HepG2 (cell line): Measurements from ENCODE around the gene PITHD1. TPM values are rescaled to one million over a fixed set of nuclear protein-coding genes. Genes with fewer than 3 reads are reported as not detected.
A peak's percentile ranks its signal among the peaks of the same experiment; 100 is the strongest.

Experiments
- BATF2 ChIP-seq: sonication (generic); formaldehyde crosslinking; IDR thresholded peaks from 2 replicates; pipeline ENCODE4 v1.8.0; 2022; ENCODE audit warnings: mild to moderate bottlenecking, missing genetic modification reagents, moderate library complexity
- BCL6 ChIP-seq: IDR thresholded peaks from 2 replicates; pipeline ENCODE4 v1.6.1; 2016; ENCODE audit warnings: missing genetic modification reagents, missing compliant biosample characterization
- CEBPB ChIP-seq: IDR thresholded peaks from 2 replicates; pipeline ENCODE4 v1.6.1; 2011; ENCODE audit warnings: low read depth, low read length, improper control_type of control experiment, borderline replicate concordance
- EZH2 ChIP-seq: conservative IDR thresholded peaks from 2 replicates; pipeline ENCODE4 v1.6.1; 2012; ENCODE audit warnings: mild to moderate bottlenecking, low read depth, low read length, moderate library complexity
- FOSL1 ChIP-seq: sonication (generic); formaldehyde crosslinking; IDR thresholded peaks from 2 replicates; pipeline ENCODE4 v1.9.0; 2021; ENCODE audit warnings: missing genetic modification reagents, borderline replicate concordance
- GPN1 ChIP-seq: sonication (generic); formaldehyde crosslinking; IDR thresholded peaks from 2 replicates; pipeline ENCODE4 v1.5.1; 2020; ENCODE audit warnings: missing genetic modification reagents, borderline replicate concordance
- HES4 ChIP-seq: sonication (generic); formaldehyde crosslinking; IDR thresholded peaks from 2 replicates; pipeline ENCODE4 v1.9.0; 2021; ENCODE audit warnings: mild to moderate bottlenecking, missing genetic modification reagents, borderline replicate concordance
- HNRNPK ChIP-seq: fragments of 200-400 bp; formaldehyde crosslinking; IDR thresholded peaks from 2 replicates; pipeline ENCODE4 v1.6.1; 2018; ENCODE audit warnings: low read length, low read depth, moderate library complexity, mild to moderate bottlenecking; ENCODE audit not compliant: poor library complexity, severe bottlenecking
- HOXA5 ChIP-seq: sonication (generic); formaldehyde crosslinking; IDR thresholded peaks from 2 replicates; pipeline ENCODE4 v1.4.0; 2020; ENCODE audit warnings: missing genetic modification reagents
- KDM2A ChIP-seq: sonication (generic); formaldehyde crosslinking; IDR thresholded peaks from 2 replicates; pipeline ENCODE4 v1.4.0; 2020; ENCODE audit warnings: low read depth, missing genetic modification reagents, borderline replicate concordance
- KLF12 ChIP-seq: sonication (generic); formaldehyde crosslinking; IDR thresholded peaks from 2 replicates; pipeline ENCODE4 v1.4.0; 2020; ENCODE audit warnings: missing genetic modification reagents, borderline replicate concordance
- MYNN ChIP-seq: sonication (generic); formaldehyde crosslinking; IDR thresholded peaks from 2 replicates; pipeline ENCODE4 v1.4.0; 2020; ENCODE audit warnings: mild to moderate bottlenecking, low read depth, missing genetic modification reagents
- NCOA5 ChIP-seq: sonication (generic); formaldehyde crosslinking; IDR thresholded peaks from 2 replicates; pipeline ENCODE4 v1.4.0; 2020; ENCODE audit warnings: missing genetic modification reagents
- NFIB ChIP-seq: sonication (generic); formaldehyde crosslinking; IDR thresholded peaks from 2 replicates; pipeline ENCODE4 v1.9.0; 2021; ENCODE audit warnings: missing genetic modification reagents, mild to moderate bottlenecking, borderline replicate concordance
- PCBP1 ChIP-seq: fragments of 200-400 bp; formaldehyde crosslinking; IDR thresholded peaks from 2 replicates; pipeline ENCODE4 v1.6.1; 2017; ENCODE audit warnings: mild to moderate bottlenecking, low read depth, low read length, borderline replicate concordance
- POLR2G ChIP-seq: fragments of 200-400 bp; formaldehyde crosslinking; IDR thresholded peaks from 2 replicates; pipeline ENCODE4 v1.6.1; 2018; ENCODE audit warnings: mild to moderate bottlenecking, low read depth, low read length, moderate library complexity
- SMAD9 ChIP-seq: sonication (generic); formaldehyde crosslinking; IDR thresholded peaks from 2 replicates; pipeline ENCODE4 v1.5.1; 2020; ENCODE audit warnings: mild to moderate bottlenecking, missing genetic modification reagents
- TERF1 ChIP-seq: sonication (generic); formaldehyde crosslinking; IDR thresholded peaks from 2 replicates; pipeline ENCODE4 v1.8.0; 2022; ENCODE audit warnings: mild to moderate bottlenecking, missing genetic modification reagents, moderate library complexity
- ZBTB25 ChIP-seq: IDR thresholded peaks from 2 replicates; pipeline ENCODE4 v1.6.1; 2018; ENCODE audit warnings: missing genetic modification reagents
- ZFYVE20 ChIP-seq: sonication (generic); formaldehyde crosslinking; IDR thresholded peaks from 2 replicates; pipeline ENCODE4 v1.8.0; 2023; ENCODE audit warnings: low read depth, mild to moderate bottlenecking, moderate library complexity, missing genetic modification reagents, borderline replicate concordance
- ZNF138 ChIP-seq: sonication (generic); formaldehyde crosslinking; IDR thresholded peaks from 2 replicates; pipeline ENCODE4 v1.5.0; 2020; ENCODE audit warnings: mild to moderate bottlenecking, low read depth, missing genetic modification reagents
- ZNF251 ChIP-seq: sonication (generic); formaldehyde crosslinking; IDR thresholded peaks from 2 replicates; pipeline ENCODE4 v1.9.0; 2021; ENCODE audit warnings: mild to moderate bottlenecking, missing genetic modification reagents
- ZNF296 ChIP-seq: sonication (generic); formaldehyde crosslinking; conservative IDR thresholded peaks from 2 replicates; pipeline ENCODE4 v1.5.0; 2020; ENCODE audit warnings: mild to moderate bottlenecking, missing genetic modification reagents
- ZNF329 ChIP-seq: sonication (generic); formaldehyde crosslinking; IDR thresholded peaks from 2 replicates; pipeline ENCODE4 v1.9.0; 2021; ENCODE audit warnings: low read depth, mild to moderate bottlenecking, missing genetic modification reagents
- ZNF572 ChIP-seq: sonication (generic); formaldehyde crosslinking; IDR thresholded peaks from 2 replicates; pipeline ENCODE4 v1.5.1; 2020; ENCODE audit warnings: mild to moderate bottlenecking, missing genetic modification reagents
- ZNF580 ChIP-seq: IDR thresholded peaks from 2 replicates; pipeline ENCODE4 v1.6.1; 2016; ENCODE audit warnings: low read depth, borderline replicate concordance
- ZNF597 ChIP-seq: sonication (generic); formaldehyde crosslinking; IDR thresholded peaks from 2 replicates; pipeline ENCODE4 v1.5.0; 2020; ENCODE audit warnings: missing genetic modification reagents
- ZNF598 ChIP-seq: sonication (generic); formaldehyde crosslinking; IDR thresholded peaks from 2 replicates; pipeline ENCODE4 v1.5.1; 2020; ENCODE audit warnings: mild to moderate bottlenecking, missing genetic modification reagents, borderline replicate concordance
- ZNF674 ChIP-seq: sonication (generic); formaldehyde crosslinking; IDR thresholded peaks from 2 replicates; pipeline ENCODE4 v1.5.0; 2020; ENCODE audit warnings: low read depth, mild to moderate bottlenecking, missing genetic modification reagents
- polyA plus RNA-seq, 8 experiments: library from polyadenylated mRNA; depleted of rRNA in 3 of 8; stranded (reverse) in 7 of 8; unstranded in 1 of 8; fragments of >200 nt; fragmentation: Illumina TruSeq in 4 of 8; extraction: Trizol in 4 of 8; gene quantifications; 2 replicates each; pipeline versions ENCODE4 v1.2.1 to v1.2.3, GENCODE V29; 2011 to 2016; ENCODE audit warnings: low read depth in 4 of 8, missing spikeins in 1 of 8, mixed read lengths in 1 of 8; ENCODE audit not compliant: insufficient read depth in 1 of 8
- total RNA-seq, 5 experiments: library from RNA; depleted of rRNA; stranded (reverse); fragments of >200 nt; fragmentation: Illumina TruSeq; extraction: Trizol; gene quantifications; 2 replicates each; pipeline ENCODE4 v1.2.3, GENCODE V29; 2016; ENCODE audit warnings: low read depth in 1 of 5

Gene PITHD1
- total and polyA plus RNA-seq, 2 of the 13 experiments (the other 11 are each of a cell fraction or from before 2014, with no cell fraction given) = 28.0 to 37.3 TPM

GRCh38 chr1:23809751-23810171 lies 31.5 kb downstream of the PITHD1 start (continued):
- TF ChIP-seq TERF1 (CRISPR knock-in tag) (no peak), KDM2A (peak; percentile 83), ZNF580 (CRISPR knock-in tag) (no peak), ZBTB25 (no peak), ZNF296 (no peak), POLR2G (no peak), BCL6 (no peak), HNRNPK (no peak), ZFYVE20 (CRISPR knock-in tag) (no peak), ZNF674 (CRISPR knock-in tag) (no peak), HOXA5 (CRISPR knock-in tag) (no peak), ZNF597 (CRISPR knock-in tag) (no peak), EZH2 (no peak), PCBP1 (no peak), ZNF329 (CRISPR knock-in tag) (no peak), ZNF598 (CRISPR knock-in tag) (no peak), GPN1 (CRISPR knock-in tag) (no peak), NCOA5 (no peak), ZNF251 (CRISPR knock-in tag) (no peak), CEBPB (no peak), NFIB (CRISPR knock-in tag) (no peak), FOSL1 (CRISPR knock-in tag) (no peak), BATF2 (CRISPR knock-in tag) (no peak), ZNF572 (CRISPR knock-in tag) (no peak), KLF12 (CRISPR knock-in tag) (no peak), HES4 (CRISPR knock-in tag) (no peak), SMAD9 (no peak), MYNN (CRISPR knock-in tag) (no peak), ZNF138 (CRISPR knock-in tag) (no peak)
